Dermis blood vessel endothelial cell (primary cell): Measurements from ENCODE around the gene RAD51B. TPM values are rescaled to one million over a fixed set of nuclear protein-coding genes. Genes with fewer than 3 reads are reported as not detected.
A peak's percentile ranks its signal among the peaks of the same experiment; 100 is the strongest.
"Not testable (repeated sequence)": the region's sequence is repeated elsewhere in the genome, so short reads cannot be mapped to it uniquely, and the experiment has no call there.

Source experiments
- DNase-seq: peaks from one replicate; pipeline ENCODE4 v3.0.0; 2010
- total RNA-seq: library from RNA; depleted of rRNA; stranded (reverse); fragments of >200 nt; gene quantifications from 2 replicates; pipeline ENCODE4 v1.2.3, GENCODE V29; 2014

Gene RAD51B
- total RNA-seq, 1 donor from 2014 or later, result 22.8 TPM

- no peak for DNase-seq
Observed at GRCh38 chr14:68032154-68032553, 212.6 kb downstream of the RAD51B start.

DNA sequence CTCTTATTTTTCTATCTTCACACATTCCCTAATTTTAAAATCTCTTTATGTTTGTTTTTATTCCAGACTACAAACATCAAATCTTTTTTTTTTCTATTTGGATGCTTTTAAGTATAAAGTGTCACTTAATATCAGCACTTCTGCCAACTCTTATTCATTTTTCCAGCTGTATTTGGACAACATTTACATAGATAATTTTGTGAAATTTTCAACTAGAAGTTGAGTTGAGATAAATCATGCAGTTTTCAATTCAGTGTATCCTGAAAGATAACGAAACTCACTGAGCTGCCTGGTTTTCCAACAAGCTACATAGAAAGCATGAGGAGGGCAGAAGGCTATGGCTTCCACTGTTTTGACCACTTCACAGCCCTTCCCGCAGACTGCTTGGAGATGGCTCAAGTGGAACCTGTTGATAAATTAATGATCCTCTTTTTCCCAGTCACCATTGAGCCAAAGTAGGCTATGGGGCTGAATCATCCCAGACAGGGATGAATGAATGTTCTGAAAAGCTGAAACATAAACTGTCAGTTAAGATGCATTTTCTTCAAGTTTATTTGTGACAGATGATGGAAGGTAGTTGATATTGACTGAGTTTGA is 213.9 kb downstream of the RAD51B start:
- no peak for DNase-seq

- no peak for DNase-seq
Observed at GRCh38 chr14:68034896-68035295, 215.3 kb downstream of the RAD51B start.

- no peak for DNase-seq
Observed at GRCh38 chr14:68036202-68036601, 216.6 kb downstream of the RAD51B start.

DNA sequence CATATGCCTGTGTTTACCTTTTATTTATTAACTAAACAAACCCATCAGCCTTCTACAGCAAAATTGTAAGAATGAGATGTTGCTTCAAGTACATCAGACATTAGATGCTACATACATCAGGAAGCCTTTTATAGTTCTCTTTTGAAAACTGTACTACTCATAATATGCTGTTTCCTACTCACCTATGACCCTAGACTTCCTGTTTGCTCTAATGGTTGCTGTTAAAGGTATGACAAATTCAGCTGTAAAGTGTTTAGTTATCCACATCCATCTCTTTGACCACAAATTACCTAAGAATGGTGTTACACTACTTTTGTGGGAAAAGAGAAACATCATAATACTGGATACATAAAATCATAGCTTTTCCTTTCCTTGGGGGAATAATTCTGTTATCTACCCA is 220.0 kb downstream of the RAD51B start:
- DNase-seq, result peak; percentile 41

DNA sequence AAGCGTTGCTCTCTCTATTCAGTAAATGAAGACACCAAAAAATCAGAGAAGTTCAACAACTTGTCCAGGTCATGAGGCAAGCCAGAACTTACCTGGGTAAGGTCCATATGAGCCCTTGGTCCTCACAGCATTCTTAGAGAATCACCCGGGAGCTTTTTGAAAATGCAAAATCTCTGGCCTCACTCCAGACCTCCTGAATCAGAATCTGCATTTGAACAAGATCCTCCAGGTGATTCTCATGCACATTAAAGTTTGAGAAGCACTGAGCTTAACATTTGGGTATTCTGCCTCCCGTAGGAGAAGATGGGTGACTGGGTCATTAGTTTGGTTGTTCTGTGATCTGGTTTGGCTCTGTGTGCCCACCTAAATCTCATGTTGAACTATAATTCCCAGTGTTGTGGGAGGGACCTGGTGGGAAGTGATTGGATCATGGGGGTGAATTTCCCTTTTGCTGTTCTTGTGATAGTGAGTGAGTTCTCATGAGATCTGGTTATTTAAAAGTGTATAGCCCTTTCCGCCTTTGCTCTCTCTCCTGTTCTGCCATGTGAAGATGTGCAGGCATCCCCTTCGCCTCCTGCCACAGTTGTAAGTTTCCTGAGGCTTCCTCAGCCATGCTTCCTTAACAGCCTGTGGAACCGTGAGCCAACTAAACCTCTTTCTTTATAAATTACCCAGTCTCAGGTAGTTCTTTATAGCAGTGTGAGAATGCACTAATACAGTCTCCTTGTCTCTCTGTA is 221.2 kb downstream of the RAD51B start:
- DNase-seq, result no peak

DNA sequence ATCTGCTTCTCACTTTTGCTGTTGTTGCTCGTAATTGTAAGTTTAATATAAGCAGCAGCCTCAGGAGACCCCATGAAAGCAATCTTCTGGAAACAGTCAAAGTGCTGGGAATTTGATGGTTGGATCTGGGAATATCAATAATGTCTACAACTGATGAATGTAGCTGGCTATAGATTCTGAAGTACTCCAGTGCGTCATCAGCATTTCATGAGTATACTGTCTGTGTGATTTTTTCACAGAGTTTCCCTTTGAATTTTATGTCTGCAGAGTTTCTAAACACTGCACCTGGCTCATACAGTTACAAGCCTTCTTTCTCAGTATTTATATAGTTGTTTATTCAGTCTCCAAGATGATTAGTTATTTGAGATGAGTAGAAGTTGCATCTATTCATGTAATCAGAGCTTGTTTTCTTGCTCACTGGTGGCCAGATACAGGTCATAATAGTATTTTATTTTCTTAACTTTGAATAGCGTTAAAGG is 222.3 kb downstream of the RAD51B start:
- DNase-seq, result no peak

GRCh38 chr14:68042586-68043210 is 223.1 kb downstream of the RAD51B start:
- no peak for DNase-seq

- no peak for DNase-seq
Observed at GRCh38 chr14:68043752-68044151, 224.2 kb downstream of the RAD51B start.

DNA sequence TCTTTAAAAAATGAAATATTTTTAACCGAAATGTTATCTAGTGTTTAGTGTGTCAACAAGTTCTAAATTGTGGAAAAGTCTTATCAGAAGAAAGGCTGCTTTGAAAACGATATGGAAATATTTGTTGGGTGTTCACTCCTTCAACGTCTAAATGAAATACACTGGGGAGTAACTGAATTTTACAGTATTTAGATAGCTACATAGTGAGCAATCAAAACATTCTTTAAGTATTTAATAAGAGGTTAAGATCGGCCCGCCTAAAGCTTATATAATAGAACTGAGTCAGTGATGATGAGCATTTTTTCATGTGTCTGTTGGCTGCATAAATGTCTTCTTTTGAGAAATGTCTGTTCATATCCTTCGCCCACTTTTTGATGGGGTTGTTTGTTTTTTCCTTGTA is 228.3 kb downstream of the RAD51B start:
- no peak for DNase-seq

DNA sequence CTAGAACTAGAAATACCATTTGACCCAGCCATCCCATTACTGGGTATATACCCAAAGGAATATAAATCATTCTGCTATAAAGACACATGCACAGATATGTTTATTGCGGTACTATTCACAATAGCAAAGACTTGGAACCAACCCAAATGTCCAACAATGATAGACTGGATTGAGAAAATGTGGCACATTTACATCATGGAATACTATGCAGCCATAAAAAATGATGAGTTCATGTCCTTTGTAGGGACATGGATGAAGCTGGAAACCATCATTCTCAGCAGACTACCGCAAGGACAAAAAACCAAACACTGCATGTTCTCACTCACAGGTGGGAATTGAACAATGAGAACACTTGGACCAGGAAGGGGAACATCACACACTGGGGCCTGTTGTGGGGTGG is 229.2 kb downstream of the RAD51B start:
- DNase-seq, result not testable (repeated sequence)

- DNase-seq, result no peak
Observed at GRCh38 chr14:68050177-68050576, 230.6 kb downstream of the RAD51B start.

- no peak for DNase-seq
Observed at GRCh38 chr14:68051146-68051545, 231.6 kb downstream of the RAD51B start.

DNA sequence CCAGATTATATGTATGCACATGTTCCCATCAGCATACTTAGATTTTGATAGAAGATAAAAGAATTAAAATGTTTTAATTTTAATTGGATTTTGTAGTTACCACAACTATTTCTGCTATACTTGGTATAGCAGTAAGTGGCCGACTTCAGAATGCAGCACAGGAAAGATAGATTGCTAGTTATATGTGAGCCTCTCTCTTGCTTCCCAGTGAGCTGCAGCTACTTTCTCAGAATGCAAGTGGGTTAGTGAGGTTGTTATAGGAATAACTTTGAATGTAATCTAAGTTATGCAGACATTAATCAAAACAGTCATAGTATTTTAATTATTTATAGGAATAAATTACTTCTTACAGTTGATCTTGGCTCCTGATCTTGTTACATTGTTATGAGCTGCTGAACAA is 240.6 kb downstream of the RAD51B start:
- DNase-seq, result no peak

DNA sequence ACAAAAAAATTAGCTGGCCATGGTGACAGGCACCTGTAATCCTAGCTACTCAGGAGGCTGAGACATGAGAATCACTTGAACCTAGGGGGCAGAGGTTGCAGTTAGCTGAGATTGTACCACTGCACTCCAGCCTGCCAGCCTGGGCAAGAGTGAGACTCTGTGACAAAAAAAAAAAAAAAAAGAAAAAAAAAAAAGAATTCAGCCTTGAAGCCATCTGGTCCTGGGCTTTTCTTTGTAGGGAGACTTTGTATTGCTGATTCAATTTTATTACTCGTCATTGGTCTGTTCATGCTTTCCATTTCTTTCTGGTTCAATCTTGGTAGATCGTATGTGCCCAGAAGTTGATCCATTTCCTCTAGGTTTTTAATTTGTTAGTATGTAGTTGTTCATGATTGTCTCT is 243.1 kb downstream of the RAD51B start:
- no peak for DNase-seq

- DNase-seq, result no peak
Observed at GRCh38 chr14:68065322-68065721, 245.7 kb downstream of the RAD51B start.

- no peak for DNase-seq
Observed at GRCh38 chr14:68074765-68075381, 255.3 kb downstream of the RAD51B start.

DNA sequence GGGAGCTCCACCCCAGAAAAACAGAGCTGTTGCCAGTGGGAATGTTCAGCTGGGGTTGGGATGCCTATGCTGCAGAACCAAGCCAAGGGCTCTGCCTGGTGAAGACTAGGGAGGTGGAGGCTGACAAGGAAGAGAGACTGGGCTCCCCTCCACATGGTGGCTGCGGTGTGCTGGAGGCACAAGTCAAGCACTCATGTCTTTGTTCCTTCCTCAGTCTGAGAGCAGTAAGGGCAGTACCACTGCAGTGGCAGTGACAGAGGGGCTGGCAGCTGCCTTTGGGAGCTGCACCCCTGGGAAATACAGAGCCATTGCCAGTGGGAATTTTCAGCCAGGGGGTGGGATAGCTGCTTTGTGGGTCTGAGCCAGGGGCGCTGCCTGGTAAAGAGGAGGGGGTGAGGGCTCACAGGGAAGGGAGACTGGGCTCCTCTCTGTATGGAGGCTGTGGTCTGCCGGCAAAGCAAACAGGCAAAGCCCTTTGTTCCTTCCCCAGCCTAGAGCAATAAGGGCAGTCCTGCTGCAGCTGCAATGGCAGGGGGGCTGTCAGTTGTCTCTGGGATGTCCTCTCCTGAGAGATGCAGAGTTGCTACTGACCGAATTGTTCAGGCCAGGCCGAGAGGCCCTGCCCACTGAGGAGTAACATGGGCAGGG is 255.9 kb downstream of the RAD51B start:
- DNase-seq, result no peak

GRCh38 chr14:68076451-68076850 is 256.9 kb downstream of the RAD51B start:
- DNase-seq, result no peak

DNA sequence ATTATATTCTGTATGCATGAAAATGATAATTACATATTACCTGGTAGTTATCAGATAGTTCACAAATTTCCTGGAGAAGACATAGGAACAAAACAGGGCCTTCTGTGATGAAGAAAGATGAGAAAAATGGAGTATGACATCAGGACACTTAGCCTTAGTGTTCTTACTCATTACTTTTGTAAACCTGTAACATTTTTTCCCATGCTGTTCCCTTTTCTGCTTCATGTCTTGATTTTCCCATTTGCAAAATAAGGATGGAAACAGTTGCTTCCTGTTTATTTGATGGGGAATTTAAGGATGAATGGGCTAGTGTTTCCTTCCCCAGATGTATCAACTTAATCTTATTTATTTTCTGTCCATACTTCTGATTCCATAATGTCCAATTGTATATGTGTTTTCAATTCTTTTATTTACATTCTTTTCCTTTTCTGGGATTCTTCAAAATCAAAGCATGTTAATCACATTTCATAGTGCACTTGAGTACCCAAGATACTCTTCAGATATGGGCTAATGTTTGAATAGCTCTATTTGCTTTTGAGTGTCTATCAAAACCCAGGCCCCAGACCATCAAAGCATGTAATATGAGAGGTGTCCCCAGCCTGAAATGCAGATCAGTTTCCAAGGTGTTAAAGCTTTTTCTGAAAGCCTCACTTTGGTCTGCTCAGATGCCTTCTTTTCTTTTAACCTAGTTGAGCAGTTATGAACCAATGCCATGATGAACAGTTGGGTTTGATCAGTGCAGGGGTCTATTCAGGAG is 260.5 kb downstream of the RAD51B start:
- DNase-seq, result peak; percentile 10

DNA sequence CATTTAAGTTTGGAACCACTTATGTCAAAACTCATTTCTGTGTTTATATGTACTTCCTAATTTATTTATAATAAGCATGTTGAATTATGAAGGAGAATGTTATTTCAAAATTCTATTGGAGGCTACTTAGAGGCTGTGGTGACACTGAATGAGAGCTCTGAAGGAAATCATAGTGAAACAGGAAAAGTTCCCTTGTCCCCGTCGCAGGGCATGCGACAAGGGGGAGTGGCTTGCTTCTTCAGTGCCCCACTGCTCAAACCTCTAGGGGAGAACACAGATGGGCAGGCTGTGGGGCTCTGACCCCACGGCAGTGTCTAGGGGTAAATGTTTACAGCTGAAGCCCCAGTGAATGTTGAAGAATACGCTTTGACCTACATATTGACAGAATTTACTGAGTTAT is 261.9 kb downstream of the RAD51B start:
- DNase-seq, result no peak

GRCh38 chr14:68082698-68083291 is 263.2 kb downstream of the RAD51B start:
- peak; percentile 17 for DNase-seq
